Tibial nerve (tissue), 4 donors: ENCODE results near the gene ARPC2.

Experiments used
- EP300 ChIP-seq, 2 donors: sonication (generic); formaldehyde crosslinking; IDR thresholded peaks; one replicate each; pipeline ENCODE4 v1.6.1; 2017; ENCODE audit warnings: antibody characterized with exemption in 2 of 2, mild to moderate bottlenecking in 1 of 2
- TF ChIP-seq, protein P1 (sequence below), 5 experiments: fragments of 200-600 bp in 3 of 5; fragments of 450-650 bp in 2 of 5; sonication (generic) in 3 of 5; IDR thresholded peaks; one replicate each; pipeline ENCODE4 v1.5.1; 2016 to 2019; ENCODE audit warnings: antibody characterized with exemption in 5 of 5, mild to moderate bottlenecking in 3 of 5, moderate library complexity in 2 of 5

DNA sequence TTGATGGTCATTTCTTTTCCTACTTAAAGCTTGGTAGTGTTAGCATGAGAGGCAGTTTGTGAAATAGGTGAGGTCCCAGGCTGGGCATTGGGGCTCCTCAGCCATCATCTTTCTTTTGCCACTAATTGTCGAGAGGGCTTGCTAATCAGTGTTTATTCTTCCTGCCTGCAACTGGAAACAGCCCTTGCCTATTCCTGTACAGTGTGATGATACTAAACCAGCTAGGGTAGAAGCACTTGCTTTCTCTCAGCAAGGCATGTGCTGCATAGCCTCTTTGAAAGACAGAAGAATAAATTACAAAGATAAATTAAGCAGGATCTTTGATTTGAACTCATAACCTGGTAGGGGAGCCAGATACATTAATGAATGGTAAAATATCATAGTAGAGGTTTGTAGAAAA, 27.2 kb downstream of the ARPC2 start:
- TF ChIP-seq, protein P1, sequence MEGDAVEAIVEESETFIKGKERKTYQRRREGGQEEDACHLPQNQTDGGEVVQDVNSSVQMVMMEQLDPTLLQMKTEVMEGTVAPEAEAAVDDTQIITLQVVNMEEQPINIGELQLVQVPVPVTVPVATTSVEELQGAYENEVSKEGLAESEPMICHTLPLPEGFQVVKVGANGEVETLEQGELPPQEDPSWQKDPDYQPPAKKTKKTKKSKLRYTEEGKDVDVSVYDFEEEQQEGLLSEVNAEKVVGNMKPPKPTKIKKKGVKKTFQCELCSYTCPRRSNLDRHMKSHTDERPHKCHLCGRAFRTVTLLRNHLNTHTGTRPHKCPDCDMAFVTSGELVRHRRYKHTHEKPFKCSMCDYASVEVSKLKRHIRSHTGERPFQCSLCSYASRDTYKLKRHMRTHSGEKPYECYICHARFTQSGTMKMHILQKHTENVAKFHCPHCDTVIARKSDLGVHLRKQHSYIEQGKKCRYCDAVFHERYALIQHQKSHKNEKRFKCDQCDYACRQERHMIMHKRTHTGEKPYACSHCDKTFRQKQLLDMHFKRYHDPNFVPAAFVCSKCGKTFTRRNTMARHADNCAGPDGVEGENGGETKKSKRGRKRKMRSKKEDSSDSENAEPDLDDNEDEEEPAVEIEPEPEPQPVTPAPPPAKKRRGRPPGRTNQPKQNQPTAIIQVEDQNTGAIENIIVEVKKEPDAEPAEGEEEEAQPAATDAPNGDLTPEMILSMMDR (IDR thresholded peaks at IDR 0.05) = no peak
- TF ChIP-seq EP300 (IDR thresholded peaks at IDR 0.05) = no peak
